SW 1271 (cell line): ENCODE results near the gene NT5DC4.
A peak's percentile ranks its signal among the peaks of the same experiment; 100 is the strongest.

ENCODE experiments used
- DNase-seq, 2 experiments: peaks; one replicate each; lab custom pipeline; 2025; lab: John Stamatoyannopoulos, UW

The NT5DC4 gene

DNA sequence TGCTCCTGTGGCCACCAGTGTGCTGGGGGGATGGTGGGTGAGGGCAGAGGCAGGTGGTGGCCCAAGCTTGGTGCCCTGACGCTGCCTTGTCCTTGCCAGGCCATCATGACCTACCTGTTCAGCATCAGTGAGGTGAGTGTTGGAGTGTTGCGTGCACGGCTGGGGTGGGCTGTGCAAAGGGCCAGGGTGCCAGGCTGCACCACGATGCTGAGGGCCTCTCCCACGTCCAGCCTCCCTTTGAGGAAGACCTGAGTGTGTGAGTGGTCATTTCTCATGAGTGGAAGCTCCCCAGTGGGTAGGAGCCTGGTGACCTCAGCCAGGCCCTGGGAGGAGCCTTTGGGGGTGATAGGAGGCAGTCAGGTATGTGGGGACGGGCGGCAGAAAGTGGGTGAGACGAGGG is 3.2 kb downstream of the NT5DC4 start:
- DNase-seq, result no peak

- peak in 1 of 2 experiments; percentile 40 for DNase-seq
Measured at GRCh38 chr2:112724591-112725525, 4.0 kb downstream of the NT5DC4 start.

DNA sequence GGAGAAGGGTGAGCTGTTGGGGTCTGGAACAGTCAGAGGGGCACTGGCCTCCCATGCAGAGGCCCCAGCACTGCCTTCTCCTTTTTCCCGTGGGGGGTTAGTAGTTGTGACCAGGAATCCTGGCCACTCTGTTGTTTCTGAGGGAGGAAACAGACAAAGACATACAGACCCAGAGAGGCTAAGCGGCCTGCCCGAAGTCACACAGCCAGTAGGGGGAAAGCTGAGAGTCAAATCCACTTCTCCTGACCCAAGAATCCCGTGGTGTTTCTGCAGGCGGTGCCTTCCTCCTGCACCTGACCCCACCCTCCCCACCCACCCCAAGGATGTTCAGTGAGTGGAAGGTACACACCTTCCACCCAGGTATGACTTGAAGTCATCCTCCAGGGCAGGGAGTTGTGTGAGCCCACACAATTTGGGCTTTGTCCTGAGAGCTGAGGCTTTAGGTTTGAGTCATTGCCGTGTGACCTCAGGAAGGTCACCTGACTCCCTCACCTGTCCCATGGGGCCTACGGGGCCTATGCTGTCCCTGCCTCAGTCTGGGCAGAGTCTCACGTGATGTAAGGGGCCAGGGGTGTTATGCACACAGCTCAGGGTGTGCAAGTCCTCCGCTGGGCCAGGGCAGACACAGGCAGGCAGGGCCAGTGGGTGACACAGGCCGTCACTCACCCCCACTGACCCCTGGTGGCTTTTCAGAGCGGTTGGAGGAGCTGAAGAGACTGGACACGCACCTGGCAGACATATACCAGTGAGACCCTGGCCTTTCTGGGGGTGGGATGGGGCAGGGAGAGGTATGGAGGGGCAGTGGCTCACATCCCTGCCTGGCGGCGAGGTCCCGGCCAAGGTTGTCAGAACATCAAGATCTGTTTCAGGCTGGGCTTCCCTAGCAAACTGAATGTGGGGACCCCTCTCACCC is 5.0 kb downstream of the NT5DC4 start:
- no peak for DNase-seq

GRCh38 chr2:112726487-112727190 is 5.8 kb downstream of the NT5DC4 start:
- DNase-seq, result peak; percentile 77 to 90

- no peak for DNase-seq
Measured at GRCh38 chr2:112727276-112728028, 6.6 kb downstream of the NT5DC4 start.

DNA sequence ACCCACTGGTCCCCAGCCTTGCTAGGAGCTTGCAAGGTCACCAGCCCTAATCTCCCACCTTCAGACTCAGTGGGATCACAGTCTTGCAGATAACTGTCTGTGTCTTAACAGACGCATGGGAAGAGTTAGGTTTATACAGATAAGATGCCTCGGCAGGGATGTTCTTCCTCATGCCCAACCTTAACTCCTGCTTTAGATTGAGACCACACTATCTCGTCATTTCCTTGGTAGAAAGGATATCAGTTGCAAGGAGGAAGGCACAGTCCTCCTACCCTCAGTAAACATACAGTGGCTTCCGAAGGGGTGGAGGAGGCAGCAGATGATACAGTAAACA is 7.2 kb downstream of the NT5DC4 start:
- no peak for DNase-seq

DNA sequence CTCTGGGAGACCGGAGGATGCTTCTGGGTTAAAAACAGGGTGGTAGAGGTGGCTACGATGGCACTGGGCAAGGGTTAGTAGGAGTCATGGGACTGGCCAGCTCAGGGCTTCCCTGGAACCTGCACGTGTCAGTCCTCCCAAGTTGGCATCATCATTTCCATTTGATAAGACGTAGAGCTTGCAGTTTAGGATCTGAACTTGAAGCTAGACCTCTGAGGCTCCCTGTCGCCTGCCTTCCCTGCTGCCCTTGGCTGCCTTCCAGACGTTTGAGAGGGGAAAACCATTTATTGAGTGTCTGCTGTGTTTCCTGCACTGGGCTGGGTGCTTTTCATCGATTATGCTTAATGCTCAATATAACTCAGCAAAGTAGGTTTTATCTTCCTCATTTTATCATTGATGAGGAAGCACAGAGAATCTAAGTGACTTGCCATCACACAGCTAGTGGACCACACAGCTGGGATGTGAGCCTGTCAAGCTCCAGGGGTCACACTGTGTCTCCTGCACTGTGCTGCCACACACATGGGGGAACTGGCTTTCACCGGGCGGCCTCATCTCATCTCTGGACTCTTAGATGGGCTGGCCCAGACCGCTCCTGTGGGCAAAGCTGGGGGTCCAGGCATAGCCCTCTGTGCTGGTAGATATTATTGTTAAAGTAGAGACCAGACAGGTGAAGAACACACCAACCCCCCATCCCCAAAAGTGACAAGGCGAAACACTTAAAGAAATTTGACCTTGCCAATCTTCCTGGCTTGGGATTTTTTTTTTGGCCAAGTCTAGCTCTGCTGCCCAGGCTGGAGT is 7.8 kb downstream of the NT5DC4 start:
- no peak for DNase-seq

DNA sequence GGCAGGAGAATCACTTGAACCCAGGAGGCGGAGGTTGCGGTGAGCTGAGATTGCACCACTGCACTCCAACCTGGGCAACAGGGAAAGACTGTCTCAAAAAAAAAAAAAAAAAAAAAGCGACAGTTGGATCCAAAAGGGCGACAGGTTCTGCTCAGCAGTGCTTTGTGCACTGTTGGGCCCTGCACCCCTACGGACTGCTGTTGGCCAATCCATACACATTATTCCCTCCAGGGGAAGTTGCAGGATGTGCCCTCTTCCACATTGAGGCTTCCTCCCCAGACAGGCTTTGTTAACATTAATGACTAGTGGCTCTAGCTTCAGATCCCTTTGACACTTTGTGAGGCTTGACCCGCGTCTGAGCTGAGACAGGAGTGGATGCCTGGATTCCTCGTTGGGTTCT is 9.4 kb downstream of the NT5DC4 start:
- no peak for DNase-seq

- no peak for DNase-seq
Measured at GRCh38 chr2:112730791-112731190, 10.0 kb downstream of the NT5DC4 start.

DNA sequence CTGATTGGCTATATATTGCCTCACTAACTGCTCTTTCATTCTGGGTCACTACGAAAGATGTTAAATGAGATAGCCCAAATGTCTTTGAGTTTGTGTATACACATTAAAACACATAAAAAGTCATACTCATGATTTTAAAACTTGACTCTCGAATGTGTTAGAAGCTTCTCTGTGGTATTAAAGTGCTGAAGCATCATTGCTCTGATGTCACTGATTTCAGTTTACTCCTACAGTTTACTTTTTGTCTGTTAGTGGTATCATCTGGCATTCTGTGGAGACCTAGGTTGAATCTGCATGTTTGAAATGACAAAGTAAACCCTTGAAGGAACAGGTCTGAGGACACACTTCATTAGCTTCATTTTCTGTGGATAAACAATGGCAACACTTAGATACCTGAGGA is 10.7 kb downstream of the NT5DC4 start:
- DNase-seq, result no peak

DNA sequence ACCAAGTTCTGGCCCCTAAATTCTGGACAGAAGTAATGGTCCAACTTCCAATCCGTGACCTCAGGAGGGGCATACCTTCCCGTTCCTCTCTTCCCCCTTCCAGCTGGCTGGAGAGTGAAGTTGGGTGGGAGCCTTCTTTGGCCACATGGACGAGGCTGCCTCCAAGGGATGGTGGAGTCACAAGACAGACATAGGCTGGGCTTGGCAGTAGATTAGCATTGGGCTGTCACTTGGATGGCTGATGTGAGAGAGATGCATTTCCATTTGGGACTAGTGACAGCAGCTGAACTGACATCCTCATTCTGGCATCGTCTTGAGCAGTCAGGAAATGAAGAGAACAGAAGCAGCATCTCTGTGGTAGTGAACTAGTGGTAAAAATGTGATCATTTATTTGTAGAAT is 12.6 kb downstream of the NT5DC4 start:
- no peak for DNase-seq

- DNase-seq, result no peak
Measured at GRCh38 chr2:112733871-112734270, 13.1 kb downstream of the NT5DC4 start.

DNA sequence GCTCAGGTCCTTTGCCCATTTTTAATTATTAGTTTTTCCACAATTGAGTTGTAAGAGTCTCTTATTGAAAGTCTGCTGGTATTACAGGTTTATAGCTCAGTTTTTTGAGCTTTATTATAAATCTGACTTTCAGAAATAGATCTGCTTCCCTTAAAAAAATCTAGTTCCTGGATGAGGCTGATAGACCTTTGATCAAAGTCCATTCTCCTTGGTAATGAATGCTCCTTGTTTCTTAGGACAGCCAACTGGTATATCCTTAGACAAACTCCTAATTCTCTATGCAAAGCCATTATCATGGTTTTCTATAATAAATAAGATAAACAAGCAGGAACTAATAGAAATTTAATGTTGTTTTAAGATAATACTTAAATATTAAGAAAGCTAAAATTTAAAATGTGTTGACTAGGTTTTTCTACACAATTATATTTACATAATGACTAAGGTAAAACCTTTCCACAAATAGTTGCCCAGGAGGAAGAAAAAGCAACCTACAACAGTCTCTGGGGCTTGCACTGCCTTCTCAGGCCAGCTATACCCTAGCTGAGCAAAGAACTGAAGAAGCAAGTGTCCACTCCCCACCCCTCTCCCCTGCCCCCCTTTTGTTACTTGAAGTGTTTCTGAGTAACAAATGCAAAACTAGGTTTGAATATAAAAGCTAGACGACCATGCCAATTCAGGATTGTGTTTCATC is 16.9 kb downstream of the NT5DC4 start:
- DNase-seq, result no peak

GRCh38 chr2:112740527-112740926 is 19.7 kb downstream of the NT5DC4 start:
- DNase-seq, result no peak

DNA sequence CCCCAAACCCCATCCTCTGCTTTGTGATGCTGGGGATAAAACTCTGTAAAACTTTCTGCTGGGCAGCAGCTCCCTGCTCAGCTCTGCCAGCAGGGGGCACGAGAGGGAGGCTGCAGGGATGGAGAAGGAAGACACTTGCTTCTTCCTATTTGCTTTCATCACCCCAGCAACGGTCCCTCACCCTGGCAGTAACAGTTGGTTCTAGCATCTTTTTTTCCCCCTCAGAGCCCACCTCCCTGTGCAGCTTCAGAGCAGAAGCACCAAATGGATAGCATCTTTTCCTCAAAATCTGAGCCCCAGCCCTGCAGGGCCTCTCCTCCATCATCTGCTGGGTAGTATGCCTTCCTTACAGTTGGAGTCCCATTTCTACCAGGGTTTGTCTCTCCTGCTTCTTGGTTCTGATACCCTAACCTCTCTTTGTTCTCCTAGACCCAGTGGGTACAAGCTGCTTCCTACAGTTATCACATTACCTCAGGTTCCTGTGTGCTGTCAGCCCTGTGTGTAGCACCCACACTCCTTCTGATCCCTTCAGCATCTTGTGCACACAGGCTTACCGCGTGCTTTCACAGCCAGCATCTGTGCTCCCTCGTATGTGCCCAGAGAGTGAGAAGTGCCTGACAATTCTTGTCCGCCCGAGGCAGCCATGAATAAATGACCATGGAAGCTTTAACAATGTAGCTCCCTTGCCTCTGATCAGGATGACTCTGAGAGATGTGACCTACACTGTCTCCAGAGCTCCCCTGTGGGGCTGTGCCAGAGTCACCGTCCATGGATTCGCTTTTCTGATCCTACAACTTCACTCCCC is 29.1 kb downstream of the NT5DC4 start:
- DNase-seq, result peak; percentile 42 to 84

DNA sequence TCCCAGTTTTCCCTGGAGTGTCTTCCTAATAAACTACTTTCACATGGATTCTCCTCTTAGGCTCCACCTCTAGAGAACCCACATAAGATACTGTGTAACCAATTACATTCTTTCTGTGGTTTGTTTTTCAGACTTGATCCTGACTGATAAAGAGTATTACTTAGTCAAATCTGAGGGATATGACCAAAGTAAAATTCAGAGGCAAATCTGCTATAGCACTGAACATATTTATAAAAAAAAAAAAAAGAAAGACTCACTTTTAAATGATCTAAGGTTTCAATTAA is 29.7 kb downstream of the NT5DC4 start:
- DNase-seq, result no peak

- no peak for DNase-seq
Measured at GRCh38 chr2:112751451-112752197, 30.8 kb downstream of the NT5DC4 start.

DNA sequence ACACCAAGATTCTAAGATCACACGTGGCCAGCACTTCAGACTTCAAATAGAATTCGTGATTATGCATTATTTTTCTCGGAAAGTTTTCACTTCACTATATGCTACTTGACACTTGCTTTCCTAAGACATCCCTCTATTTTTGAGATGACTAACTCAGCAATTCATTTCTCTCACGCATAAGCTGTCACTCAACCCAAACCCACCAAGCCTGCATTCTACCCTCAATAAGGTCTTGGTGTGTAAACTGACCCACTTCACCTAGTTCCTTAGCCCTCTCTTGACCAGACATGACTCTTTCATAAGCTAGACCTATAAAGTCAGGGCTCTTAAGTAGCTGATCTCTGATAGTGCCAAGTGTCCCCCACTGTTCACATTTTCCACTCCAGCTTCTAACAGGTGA is 31.8 kb downstream of the NT5DC4 start:
- no peak for DNase-seq

GRCh38 chr2:112754564-112754963 is 33.7 kb downstream of the NT5DC4 start:
- DNase-seq, result no peak
